Measurements from ENCODE around the gene C3orf20.
A peak's percentile ranks its signal among the peaks of the same experiment; 100 is the strongest.

The C3orf20 gene

DNA sequence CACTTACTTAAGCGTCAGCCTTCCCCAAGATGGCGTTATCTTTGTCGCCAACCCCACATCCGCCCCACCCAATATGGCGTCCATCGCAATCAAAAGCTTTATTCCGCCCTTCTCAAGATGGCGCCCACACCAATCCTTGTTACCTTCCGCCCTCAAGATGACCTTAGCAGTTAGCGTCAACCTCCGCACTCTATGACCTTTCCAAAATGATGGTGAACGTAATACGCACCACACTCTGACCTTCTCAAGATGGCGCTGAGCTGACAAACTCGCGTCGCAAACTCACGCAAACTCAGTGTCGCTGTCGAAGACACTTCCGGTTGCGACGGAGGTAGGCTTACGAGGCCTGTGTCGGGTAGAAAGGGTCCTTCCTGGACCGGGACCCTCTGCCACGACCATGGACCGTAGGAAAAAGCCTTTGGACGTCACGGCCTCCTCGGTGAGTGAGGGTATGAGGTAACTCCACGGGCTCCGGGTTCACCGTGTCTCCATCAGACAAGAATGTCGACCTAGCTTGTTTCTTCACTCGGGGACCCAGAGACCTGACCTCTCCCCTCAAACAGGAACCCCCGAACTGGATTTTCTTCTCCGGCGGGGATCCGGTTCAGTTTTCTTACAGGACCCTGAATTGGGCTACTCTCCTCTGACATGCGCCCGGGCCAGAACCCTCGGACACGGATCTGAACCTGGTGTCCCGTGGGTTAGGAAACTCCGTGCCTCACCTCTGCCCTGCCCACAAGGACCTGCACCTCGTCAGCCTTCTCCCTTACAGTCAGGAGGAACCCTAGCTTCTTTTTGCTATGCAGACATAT lies 23.3 kb upstream of the C3orf20 start, which contains the start of gene CCDC174:
TSS of gene CCDC174 (plus strand) at position 323 of the 812 bp plus-strand sequence. CDS start at position 398, 75 bp downstream.
- peak; percentile 99 for DNase-seq

DNA sequence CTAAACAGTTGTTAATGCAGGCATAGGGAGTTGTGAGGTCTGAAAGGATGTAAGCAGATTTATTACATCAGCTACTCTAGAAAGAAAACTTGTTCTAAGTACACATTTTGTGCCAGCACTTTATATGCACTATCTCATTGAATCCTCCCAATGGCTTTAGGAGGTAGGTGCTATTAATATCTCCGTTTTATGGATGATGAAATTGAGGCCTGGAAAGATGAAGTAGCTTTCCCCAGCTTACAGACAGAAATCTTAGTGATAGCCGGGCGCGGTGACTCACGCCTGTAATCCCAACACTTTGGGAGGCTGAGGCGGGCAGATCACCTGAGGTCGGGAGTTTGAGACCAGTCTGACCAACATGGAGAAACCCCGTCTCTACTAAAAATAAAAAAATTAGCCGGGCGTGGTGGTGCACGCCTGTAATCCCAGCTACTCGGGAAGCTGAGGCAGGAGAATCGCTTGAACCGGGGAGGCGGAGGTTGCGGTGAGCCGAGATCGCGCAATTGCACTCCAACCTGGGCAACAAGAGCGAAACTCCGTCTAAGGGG lies 22.5 kb upstream of the C3orf20 start:
- peak; percentile 27 for DNase-seq

DNA sequence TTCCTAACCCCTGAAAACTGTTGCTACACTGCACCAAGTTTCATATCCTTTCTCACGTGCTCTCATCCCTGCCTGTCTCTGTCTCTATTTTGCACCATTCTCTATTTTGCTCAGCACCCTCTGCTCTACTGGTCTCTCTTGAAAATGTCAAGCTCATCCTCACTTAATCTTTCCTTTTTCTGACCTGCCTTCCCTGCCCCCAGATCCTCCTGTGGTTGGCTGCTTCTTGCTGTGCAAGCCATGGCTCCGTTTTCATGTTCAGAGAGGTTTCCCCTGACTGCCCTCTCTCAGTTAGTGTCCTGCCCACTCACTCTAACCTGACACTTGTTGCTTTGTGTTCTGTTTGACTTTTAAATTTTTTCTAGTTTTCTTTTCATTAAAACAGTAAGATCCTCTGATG lies 17.4 kb upstream of the C3orf20 start:
- DNase-seq: no peak

DNA sequence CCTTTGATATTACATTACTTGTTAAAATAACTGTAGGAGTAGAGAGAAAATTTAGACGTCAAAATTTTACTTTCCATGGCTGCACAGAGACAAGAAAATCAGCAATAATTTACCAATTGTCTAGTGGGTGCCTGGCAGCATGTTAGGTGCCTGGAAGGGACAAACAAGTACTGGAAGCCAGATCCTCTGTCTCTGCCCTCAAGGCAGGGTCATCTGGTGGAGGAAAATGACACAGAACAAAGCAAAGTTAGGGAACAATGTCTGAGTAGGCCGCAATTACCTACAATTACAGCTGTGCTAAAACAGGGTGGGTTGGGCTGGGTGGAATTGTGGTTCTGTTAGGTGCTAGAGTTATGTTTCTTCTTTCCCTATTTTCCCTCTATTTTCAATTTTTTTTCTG lies 16.0 kb upstream of the C3orf20 start:
- DNase-seq: no peak

DNA sequence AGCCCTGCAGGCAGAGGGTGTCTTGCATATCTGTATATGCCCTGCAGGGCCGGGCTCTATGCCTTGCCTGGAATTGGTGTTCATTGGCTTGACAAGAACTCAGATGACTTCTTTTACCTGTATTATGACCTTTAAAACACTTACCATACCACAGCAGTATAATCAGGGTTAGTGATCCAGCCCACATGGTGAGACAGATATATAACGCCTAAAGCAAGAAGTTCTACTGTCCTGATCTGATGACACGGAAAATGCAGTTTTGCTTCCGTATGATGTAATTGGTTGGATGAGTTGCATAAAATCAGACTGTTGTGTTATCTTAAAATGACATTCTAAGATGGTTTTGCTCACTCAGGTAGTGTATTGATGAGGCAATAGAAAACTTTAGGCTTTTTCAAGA lies 14.0 kb upstream of the C3orf20 start:
- DNase-seq: no peak

DNA sequence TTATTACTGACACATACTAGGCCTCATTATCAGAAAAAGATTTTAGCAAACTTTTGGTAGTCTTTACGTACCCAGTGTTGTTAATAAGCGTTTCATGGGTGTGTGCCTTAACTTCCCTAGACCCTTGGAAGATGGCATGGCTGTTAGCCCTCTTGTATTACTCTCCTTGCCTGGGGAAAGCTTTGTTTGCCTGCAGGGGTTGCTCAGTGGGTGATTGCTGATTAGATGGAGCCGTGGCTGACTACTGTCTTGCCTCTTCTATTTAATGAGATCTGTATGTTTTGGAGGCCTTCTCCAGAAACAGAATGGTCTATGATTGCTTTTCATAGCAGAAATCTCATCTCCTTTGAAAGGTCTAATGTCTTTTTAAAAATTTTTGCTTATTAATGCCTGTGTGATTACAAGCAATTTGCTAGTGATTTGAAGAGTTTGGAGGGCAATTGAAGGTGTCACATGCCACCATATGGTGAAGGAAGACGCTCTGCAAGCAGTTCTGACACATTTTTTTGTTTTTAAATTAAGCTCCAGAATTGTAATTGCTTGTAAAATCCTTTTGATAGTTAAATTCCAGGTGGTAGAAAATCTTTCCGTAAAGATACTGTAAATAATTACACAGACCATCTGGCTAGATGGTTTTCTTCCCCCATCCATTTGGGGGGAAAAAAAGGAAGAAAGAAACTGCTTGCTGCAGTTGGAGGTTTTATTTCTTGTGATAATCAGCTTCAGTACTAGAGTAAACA lies 11.4 kb upstream of the C3orf20 start:
- no peak for DNase-seq

DNA sequence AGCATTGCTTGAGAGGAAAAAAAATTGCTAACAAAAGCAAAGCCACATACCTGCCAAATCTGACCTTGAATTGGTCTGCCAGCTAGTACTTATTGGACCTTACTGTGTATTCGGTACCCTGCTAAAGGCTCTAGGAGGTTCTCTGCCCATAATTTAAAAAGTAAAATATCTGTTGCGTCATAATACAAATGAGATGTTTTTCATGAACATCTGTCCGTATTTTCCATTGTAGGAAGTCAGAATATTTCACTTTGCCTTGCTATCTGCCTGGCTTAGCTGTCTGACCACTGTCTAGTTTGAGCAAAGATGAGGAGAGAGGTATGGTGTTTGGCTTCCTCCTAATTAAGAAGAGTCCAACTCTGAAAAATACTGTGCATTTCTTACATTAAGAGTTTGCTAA lies 10.8 kb upstream of the C3orf20 start:
- no peak for DNase-seq

DNA sequence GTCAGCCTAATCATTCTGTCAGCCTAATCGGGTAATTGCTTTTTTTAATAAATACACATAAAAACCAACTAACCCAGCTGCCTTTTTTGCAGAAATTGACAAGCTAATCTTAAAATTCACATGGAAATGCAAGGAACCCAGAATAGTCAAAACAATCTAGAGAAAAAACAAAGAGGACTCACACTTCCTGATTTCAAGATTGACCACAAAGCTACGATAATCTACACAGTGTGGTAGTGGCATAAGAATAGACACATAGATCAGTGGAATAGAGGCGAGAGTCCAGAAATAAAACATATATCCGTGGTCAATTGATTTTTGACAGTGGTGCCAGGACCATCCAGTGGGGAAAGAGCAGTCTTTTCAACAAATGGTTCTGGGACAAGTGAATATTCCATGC lies 2.4 kb upstream of the C3orf20 start:
- DNase-seq: no peak

DNA sequence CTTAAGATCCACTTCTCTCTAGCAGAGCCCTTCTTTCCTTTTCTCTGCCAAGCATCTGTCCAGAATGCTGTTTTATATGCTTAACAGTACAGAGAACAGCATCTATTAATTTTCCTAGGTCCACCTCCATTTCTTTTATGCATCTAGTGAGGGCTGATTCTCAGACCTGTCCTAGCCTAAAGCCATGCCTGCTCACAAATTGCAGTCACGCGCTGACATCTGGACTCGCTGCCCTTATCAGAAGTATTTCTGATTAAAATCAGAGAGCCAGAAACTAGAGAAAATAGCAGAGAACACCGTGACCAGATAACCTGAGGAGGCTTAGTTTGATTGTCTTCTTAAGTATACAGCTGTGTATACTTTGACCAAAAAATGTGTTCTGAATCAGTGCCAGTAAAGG lies 1.9 kb downstream of the C3orf20 start:
- DNase-seq: no peak

DNA sequence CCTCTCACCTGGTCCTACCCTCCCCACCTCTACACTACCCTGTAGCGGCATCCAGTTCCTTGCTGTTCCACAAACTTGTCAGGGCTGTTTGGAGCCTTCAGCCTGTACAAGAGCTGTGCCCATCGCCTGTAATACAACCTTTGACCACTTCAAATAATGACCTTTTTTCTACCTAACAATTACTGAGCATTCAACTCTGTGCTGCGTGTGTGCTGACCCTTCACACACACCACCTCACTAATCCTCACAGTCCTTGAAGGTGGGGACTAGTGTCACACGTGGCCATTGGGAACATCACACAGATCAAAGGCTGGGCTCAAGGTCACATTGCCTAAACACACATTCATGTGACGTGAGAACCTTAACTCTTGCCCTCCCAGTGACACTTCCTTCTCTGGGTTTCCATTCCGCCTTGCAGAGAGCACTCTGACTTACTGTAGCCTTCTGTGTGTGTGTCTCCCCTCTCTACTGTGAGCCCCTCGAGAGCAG lies 3.1 kb downstream of the C3orf20 start:
- DNase-seq: no peak

DNA sequence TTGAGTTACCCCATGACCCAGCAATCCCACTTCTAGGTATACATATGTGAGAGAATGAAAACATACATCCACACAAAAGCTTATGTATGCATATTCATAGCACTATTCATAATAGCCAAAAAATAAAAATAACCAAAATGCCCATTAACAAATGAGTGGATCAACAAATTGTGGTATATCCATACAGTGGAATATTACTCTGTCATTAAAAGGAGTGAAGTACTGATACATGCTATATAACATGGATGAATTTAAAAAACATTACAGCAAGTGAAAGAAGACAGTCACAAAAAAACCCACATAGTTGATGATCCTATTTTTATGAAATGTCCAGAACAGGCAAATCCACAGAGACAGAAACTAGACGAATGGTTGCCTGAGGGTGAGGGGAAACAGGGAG lies 5.2 kb downstream of the C3orf20 start:
- no peak for DNase-seq

DNA sequence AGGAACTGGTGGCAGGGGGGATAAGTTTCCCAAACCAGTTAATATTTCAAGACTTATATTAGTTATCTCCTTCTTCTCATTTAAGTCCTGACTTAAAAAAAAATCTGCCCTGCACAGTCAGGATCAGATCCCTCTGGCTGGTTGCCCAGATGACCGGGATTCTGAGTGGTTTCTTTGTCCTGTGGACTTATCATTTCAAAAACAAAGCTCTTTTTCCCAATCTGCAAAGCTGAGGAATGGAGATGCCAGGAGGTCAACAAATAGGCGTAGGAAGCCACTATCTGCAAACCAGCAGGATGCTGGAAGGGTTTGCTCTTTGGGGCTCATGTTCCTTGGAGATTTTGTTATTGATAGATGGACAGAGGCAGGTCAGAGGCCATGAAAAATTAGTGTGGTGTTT lies 5.8 kb downstream of the C3orf20 start:
- no peak for DNase-seq

DNA sequence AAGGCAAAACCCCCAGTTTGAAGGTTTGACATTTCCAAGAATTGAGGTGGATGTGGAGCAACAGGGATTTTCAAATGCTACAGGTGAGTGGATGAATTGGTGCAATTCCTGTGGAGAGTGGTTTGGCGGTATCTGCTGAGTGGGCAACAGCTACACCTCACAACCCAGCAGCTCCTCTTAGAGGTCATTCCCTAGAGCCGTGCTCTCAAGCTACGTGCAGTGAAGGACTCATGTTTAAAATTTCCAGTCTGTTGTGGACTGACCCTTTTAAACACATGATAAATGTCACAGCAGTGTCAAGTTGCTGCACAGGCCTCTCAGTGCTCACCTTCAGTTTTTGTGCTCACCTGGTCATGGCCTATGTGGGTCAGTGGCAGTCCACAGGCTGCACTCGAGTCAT lies 9.5 kb downstream of the C3orf20 start:
- DNase-seq: no peak

DNA sequence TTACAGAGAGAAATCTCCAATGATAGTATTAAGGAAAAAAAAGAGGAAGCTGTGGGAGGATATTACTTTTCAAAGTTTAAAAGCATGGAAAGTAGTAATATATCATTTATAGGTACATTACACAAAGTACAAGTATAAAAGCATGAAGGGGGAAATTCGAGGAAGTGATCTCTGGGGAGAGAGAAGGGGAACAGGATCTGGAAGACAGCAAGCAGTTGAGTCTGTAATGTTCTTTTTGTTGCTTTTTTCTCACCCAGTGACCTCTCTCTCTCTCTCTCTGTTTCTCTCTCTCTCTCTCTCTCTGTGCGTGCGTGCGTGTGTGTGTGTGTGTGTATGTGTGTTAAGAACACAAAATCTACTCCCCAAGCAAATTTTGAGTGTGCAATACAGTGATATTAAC lies 10.2 kb downstream of the C3orf20 start:
- DNase-seq: no peak

DNA sequence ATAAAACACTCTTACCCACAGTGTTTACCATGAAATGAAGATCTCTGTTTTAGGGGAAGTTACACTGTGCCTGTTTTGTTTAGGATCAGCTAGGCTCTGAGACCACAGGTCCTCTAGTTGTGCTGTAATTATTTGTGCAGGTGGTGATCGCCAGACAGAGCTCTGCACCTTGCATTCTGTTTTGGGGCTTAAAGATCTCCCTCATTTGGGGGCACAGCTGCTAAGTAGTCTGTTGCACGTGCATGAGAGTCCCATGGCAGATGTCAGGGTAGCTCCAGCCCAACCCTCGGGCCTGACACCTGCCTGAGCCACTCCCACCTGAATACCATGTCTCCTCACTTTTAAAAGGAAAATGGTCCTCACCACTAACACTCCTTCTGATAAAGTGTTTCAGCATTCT lies 12.4 kb downstream of the C3orf20 start:
- DNase-seq: no peak

DNA sequence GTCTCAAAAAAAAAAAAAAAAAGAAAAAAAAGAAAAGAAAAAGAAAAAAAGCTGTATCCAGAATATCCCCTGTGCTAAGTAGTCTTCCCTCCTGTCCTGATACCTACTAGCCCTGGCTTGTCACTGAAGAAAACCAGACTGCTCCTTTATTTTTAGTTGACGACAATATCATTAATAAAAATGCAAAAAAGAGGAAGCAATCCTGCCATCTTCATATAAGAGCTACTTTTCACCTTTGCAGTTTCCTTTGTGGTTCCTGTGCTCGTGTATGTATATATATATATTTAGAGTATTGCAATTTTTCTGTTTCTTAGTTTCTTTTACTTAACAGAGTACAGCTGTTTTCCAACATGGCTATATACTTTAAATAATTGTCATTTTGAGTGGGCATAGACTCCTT lies 13.6 kb downstream of the C3orf20 start:
- DNase-seq: no peak

DNA sequence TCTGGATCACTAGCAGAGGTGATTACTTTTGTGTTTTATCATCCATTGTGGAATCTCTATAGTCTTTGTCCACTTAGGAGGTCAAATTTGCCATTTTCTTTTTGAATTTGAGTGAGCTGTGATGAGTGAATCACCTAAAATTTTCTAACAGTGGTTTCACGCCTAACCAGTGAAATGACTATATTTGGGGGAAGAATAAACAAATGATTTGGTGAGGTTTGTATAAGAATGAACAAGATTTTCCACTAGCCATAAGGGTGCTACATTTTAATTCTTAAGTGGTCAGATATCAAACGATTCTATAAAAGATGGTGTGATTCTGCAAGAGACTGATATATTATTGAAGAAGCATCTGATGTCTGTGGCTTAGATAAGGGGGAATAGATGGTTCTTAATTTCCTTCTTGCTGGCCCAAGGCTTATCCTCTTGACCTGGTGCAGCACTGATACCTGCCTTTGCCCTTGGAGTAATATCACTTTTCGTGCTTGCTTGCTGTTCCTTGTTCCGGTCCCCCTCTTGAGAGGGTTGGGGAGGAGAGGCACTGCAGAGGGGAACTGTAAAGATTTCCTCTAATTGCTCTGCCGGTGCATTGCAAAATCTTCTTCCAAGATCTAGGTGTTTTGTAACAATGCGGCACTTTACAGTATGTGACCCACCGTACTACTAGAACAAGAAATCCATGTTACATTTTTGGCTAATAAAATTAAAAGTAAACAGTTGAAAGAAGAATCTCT lies 14.5 kb downstream of the C3orf20 start:
- no peak for DNase-seq

DNA sequence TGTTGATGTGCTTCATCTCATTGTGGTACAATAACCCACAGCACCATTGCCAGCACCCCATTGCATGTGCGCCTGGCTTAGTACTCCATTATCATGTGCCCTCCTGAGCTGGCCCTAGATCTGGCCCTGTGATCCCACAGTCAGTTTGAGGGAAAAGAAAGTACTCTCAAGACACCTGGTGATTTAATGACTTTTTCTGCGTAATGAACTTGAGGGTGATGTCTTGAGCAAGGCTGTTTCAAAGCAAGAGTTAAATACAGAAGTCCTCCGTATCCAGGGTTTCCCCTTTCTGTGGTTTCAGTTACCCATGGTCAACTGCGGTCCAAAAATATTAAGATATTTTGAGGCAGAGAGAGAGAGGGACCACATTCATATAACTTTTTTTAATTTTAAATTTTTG lies 16.3 kb downstream of the C3orf20 start:
- DNase-seq: no peak

DNA sequence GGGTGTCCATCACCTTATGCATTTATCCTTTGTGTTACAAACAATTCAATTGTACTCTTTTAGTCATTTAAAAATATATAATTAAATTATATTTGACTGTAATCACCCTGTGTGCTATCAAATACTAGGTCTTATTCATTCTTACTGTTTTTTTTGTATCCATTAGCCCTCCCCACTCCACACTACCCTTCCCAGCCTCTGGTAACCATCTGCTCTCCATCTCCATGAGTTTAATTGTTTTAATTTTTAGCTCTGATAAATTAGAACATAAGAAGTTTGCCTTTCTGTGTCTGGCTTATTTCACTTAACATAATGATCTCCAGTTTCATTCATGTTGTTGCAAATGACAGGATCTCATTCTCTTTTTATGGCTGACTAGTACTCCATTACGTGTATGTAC lies 16.8 kb downstream of the C3orf20 start:
- no peak for DNase-seq

DNA sequence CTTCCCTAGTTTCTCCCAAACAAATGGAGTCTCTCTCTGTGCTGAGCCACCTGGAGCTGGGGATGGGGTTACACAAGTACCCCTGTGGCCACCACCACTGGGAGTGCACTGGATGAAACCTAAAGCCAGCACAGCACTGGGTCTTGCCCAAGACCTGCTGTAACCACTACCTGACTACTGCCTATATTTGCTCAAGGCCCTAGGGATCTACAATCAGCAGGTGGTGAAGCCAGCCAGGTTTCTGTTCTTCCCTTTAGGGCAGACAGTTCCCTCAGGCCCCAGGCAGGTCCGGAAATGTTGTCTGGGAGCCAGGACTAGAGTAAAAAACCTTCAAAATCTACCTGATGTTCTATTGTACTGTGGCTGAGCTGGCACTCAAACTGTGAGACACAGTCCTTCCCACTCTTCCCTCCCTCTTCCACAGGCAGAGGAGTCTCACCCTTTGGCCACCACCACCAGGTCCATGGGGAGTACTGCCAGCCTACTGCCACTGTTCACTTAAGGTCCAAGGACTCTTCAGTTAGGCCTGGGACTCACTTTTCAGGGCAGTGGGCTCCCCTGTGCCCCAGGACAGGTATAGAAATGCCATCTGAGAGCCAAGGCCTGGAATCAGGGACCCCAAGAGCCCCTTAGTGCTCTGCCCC lies 23.8 kb downstream of the C3orf20 start:
- DNase-seq: no peak

DNA sequence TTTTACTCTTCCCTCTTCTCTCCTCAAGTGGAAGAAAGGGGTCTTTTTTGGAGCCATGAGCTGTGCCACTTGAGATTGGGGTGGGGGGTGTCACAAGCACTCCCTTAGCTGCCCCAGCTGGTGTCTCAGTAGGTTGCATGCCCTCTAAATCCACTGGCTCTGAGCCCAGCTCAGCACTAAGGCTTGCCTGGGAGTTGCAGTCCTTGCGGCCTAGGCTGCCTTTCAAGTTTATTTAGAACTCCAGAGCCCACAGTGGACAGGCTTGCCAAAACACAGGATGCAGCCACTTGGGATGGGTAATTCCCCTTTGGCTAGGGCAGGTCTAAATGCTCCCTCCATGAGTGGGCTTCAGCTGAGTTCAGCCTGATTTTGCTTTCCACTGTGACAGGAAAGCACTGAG lies 24.7 kb downstream of the C3orf20 start:
- no peak for DNase-seq

DNA sequence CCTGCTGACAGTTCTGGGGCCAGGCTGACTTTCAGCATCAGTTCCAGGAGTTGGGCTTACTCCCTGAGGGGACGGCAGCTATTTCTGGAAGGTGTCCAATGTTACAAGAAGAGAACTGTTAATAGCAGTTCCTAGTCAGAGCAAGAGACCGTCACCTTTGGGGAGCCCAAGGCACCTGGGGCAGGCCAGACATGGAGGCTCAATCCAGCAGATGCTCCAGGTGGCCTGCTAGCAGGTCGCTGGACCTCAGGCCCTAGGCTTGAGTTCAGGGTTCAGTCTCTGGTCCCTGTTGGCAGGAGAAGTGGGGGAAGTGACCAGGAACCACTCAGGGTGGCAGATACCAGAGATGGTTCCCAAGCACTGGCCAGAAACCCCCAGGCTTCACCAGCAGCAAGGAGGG lies 25.9 kb downstream of the C3orf20 start:
- no peak for DNase-seq

DNA sequence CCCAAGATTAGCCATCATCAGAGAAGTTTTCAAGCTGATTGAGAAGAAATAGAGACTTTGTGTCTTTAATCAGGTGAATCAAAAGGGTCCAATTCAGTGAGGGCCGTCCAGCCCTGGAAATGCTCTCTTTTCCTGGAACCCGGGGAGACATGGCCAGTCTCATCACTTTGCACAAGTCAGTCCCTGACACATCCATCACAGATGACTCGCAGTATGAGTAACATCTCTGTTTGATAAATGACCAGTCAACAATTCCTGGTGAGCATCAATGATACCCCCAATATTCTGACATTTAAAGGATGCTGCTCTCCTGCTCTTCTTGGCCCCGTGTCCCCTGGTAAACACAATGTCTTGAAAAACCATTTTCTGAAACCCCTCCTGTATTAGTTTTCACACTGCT lies 26.7 kb downstream of the C3orf20 start:
- no peak for DNase-seq

Data from hematopoietic multipotent progenitor cell treated with erythropoietin and hydrocortisone succinate and interleukin-3 and kit ligand, for 8 days (in vitro differentiated cells).